ENCODE data around the gene CD68.
"Not testable (repeated sequence)": the region's sequence is repeated elsewhere in the genome, so short reads cannot be mapped to it uniquely, and the experiment has no call there.

Gene CD68

DNA sequence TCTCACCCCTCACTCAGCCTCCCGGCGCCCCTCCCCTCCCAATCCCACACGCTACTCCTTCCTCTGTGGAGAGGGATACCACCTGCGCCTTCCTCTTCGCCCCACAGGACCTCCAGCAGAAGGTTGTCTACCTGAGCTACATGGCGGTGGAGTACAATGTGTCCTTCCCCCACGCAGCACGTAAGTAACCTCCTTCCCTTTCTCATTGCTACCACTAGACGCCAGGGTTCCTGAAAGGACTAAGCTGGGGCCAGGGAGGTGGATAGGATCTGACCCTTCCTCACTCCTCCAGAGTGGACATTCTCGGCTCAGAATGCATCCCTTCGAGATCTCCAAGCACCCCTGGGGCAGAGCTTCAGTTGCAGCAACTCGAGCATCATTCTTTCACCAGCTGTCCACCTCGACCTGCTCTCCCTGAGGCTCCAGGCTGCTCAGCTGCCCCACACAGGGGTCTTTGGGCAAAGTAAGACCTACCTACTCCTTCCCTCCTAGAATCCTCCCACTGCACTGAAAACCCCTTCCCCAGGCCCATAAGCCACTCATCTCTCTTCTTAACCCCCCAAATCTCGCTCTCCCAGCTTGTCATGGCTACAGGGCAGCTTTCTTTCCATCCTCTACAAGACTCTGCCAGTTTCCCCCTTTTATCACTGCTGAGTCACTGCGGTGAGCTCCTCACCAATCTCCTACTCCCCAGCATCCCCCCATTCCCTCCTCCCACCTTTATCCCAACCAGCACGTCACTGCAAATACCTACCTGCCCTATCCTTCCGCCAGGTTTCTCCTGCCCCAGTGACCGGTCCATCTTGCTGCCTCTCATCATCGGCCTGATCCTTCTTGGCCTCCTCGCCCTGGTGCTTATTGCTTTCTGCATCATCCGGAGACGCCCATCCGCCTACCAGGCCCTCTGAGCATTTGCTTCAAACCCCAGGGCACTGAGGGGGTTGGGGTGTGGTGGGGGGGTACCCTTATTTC is 1.5 kb downstream of the CD68 start:
- no peak for DNase-seq

DNA sequence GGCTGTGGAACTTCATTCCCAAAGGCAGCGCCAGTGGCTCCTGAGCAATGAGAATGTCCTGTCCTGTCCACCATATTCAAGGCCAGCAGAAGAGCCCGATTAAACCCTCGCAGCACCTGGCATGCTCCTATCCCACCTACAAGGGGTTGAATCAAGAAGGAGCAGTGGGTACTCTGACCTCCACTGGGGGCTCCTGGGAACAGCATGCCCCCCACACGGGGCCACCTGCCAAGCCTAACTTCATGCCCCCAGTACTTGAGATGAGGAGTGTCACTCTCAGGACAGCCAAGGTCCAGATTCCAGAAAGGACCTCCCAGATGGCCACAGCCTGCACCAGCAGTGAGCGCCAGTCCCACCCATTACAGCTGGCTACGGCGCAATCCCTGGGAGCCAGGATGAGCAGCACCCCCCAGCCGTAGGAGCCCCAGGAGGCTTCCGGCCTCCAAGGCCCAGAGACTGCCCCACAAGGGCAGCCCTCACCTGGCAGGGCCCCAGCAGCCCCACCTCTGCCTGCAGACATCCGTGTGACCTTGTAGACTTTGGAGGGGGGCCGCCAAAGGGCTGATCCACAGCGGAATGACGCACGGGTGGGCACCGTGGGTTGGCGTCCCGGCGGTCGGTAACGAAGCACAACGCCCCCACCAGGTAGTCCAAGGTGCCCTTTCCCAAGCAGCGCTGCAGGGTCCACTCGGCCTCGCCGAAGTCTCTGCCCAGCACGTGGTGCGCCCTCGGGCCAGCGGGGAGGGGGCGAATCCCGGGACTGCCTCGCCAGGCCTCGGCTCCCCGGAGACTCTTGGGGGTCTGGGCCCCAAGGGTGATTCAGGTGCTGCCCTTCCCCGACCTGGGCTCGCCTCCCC is 3.2 kb downstream of the CD68 start:
- peak; percentile 27 to 32 for DNase-seq

DNA sequence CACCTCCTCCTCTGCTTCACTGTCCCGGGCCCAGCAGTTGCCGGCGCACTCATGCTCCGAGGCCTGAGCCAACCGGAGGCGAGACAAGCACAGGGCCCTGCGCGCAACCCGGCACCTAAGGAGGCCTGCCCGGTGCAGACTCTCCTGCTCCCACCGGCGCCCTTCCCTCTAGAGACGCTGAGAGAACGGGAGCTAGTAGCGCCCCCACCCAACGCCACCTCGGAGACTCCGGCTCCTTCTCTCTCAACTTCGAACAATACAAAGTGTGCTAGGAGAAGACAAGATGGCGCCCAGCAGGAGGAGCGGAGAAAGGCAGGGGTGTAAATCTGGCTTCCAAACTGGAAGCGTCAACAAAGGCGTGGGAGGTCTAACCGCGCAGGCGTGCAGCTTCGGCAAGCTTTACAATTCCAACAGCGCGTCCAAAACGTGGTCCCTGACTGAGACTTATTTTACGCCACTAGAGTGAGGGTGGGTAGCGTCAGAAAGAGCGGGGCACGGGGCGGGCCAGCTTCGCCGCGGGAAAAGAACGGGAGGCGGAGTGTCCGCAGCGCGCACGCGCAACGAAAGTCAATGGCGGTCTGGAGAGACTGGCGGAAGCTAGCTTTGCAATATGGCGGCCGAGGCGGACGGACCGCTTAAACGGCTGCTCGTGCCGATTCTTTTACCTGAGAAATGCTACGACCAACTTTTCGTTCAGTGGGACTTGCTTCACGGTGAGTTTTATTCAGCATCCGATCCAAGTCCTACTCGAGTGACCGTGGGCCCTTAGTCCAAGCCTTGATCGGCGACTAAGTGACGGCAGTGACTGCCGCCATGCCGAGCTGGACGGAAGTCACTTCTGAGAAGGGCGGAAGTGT is 4.0 kb downstream of the CD68 start, which contains the start of gene MPDU1:
TSS of gene MPDU1 (plus strand) at position 600 of the 857 bp plus-strand sequence. CDS start at position 611, 11 bp downstream.
- DNase-seq: peak; percentile 98

DNA sequence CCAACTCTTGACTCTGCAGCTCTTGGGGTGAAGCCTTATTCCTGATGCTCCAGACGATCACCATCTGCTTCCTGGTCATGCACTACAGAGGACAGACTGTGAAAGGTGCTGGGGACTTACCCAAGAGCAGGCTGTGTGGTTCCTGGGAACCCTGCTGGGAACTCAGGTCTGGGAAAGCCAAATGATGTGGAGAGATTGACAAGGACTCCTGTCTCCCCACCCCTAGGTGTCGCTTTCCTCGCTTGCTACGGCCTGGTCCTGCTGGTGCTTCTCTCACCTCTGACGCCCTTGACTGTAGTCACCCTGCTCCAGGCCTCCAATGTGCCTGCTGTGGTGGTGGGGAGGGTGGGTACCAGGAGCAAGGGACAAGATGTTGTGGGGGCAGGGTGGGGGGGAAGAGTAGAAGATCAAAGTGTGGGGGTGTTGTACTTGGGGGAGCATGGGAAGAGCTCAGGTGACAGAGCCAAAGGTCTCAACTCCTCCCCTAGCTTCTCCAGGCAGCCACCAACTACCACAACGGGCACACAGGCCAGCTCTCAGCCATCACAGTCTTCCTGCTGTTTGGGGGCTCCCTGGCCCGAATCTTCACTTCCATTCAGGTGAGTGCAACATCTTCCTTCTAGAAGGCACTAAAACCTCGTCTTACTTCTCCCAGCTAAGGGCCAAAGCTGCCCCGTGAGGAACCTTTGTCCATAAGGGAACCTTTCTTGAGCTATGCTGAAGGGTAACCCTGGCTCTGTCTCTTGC is 7.4 kb downstream of the CD68 start:
- DNase-seq: peak; percentile 43 to 56

DNA sequence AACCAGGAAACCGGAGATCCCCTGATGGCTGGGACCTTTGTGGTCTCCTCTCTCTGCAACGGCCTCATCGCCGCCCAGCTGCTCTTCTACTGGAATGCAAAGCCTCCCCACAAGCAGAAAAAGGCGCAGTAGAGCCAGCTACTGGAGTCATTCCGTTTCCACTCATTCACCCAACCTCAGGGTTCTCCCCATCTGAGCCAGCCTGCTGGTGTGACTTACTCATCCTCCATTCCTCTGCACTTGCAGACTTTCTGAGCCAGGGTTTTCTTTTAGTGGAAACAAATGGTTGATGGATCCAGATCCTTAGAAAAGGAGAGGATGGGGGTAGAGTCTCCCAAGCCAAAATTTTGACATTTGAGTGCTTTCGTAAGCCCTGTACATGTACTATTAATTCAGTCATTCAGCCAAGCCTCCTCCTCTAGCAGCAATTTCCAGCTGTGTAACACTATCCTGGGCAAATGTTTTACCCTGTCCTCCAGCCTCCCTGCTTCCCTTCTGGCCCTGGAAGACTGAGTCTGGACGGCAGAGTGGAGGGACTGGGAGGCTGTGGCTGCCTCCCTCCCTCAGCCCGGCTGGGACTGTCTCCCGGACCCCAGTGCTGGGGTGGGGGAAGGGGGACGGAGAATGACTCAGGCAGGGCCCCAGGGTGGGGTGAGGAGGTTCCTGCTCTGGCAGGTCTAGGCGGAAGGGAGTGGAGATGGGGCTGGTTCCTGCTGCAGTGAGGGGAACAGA is 8.1 kb downstream of the CD68 start:
- no peak for DNase-seq

DNA sequence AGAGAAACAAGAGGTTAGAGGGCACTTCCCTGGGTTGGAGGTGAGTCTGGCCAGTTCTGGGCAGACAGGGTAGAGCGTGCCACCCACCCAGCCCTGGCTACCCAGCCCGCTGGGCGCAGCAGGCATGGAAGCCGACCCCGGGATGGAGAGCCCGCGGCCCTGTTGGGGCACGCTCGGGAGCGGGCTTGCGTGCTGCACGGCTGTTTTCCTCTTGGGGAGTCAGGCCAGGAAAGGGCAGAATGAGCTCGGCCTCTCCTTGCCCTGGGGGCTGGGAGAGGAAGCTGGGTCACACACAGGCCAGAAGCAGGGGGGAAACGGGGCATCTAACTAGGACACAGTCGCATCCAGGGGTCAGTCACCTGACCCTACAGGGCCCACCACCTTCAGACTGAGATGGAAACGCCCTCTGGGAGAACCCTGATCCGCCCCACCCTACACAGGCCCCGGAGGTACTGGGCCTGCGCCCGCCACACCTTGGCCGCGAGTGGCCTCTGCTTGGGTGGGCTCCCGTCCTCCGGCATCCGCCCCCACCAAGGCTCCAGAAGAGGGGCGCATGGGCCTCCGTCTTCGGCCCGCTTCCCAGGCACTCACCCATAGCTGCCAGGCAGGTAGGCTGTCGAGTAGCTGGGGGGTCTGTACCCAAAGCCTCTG is 9.2 kb downstream of the CD68 start:
- DNase-seq: no peak

DNA sequence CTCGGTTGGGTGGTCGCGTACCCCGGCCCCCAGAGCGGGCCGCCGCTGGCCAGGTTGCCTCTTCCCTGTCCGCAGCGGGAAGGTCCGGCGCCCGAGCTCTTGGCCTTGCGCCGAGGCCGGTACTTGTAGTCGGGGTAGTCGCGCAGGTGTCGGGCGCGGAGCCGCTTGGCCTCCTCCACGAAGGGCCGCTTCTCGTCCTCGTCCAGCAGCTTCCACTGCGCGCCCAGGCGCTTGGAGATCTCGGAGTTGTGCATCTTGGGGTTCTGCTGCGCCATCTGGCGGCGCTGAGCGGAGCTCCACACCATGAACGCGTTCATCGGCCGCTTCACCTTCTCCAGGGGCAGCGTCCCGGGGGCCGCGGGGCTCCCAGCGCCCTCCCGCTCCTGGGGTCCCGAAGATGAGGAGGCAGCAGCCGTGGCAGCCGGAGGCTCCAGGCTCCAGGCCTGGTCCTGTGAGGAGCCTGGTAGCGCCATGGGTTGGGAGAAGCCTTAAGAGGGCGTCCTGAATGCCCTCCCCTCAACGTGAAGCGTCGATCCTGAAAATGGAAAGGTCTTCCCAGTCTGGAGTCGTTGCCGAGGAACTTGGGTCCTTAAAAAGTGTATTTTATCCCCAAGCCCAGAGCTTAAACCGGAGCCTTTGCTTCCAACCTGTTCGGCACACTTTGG is 9.9 kb downstream of the CD68 start:
- DNase-seq: peak; percentile 90 to 95

DNA sequence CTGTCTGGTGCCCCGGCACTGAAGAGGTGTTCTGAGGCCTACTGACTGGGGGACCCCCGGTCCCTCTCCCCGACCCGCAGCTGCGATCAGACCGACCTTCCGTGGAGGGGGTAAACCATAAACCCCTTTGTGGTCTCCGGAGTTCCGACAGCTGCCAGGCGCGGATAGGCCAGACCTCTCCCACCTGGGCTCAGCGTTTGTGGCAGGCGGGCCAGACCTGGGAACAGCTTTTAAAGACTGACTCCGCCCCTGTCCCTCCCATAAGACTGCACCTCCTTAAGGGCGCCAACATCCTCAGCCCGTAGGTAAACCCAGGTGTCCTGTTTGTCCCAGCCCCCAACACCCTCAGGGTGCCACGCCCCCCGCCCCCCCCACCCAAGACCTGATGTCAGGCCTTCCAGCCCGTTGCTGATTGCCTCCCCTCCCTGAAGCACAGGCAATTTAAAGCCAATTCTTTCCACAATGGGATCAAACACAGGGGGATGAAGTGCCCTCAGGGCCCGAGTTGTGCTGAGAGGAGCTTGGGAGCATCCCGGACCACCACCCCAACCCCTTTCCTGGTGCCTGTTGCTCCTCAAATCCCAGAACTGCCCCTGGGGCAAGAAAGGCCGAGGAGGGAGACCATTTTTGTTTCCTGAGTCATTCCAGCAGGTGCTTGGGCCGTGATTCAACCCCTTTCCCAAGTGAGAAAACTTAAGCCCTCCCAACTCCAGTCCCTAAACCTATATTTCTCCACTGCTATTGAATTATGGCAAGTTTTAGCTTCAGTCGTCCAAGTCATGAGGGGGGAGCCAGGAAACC is 10.7 kb downstream of the CD68 start, which contains the start of gene SOX15:
TSS of gene SOX15 (minus strand) at position 204 of the 801 bp plus-strand sequence. CDS start 418 bp downstream, outside the sequence.
- DNase-seq: no peak

DNA sequence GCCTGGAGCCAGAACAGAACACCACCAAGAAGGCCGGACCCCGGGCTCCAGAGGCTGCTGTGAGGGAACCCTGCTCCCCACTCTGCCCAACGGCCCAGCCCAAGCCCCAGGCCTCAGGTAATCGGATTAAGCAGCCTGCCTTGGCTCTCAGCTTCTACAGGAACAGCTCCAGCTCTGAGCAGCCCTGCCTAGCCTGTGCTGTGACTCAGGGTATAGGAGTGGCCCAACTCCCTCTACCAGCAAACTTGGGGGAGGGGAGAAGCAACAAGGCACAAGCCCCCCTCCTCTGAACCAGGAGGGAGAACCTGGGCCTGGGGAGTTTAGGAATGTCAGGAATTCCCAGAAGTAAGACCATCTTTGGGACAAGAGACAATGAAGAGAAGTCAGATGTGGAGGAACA is 11.3 kb downstream of the CD68 start:
- no peak for DNase-seq

DNA sequence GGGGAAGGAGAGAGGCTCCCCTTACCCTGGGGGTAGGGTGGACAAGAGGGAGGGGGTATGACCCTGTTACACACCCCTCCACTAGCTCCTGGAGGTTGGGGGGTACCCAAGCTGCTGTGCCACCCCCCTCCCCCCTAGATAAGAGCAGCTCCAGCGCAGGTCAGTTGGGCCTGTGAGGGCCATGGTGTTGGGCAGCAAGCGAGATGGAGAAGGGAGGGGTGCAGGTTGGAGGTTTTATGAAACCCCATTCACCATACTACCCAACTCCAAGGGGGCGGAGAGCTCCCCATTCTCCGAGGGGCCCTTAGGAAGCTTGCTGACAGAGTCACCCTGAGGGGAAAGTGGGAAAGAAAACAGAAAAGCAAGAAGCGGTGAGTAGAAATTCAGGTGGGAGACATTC is 12.2 kb downstream of the CD68 start:
- DNase-seq: no peak

DNA sequence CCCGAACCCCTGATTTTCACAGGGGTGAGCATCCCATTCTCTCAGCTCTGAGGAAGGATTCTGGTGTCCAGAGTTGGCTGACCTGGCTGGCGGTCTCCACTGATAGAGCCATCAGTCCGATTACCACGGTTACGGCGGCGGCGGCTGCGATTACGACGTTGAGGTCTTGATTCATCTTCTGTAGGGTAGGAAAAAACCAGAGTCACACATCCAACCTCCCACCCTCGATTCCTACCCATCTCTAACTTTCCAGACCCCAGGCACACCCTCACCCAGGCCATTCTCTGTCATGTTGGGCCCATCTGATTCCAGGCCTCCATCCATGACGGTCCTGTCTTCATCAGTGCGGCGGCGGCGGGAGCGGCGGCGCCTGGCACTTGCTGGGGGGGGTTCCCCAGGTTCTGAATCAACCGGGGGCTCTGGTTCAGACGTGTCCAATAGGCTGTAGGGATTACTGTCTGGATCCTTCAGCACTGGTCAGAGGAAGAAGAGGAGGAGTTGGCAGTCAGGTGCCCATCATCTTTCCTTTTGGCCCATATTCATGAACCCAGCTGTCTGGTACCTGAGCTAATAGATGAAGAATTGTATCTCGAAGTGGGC is 13.1 kb downstream of the CD68 start:
- DNase-seq: no peak

DNA sequence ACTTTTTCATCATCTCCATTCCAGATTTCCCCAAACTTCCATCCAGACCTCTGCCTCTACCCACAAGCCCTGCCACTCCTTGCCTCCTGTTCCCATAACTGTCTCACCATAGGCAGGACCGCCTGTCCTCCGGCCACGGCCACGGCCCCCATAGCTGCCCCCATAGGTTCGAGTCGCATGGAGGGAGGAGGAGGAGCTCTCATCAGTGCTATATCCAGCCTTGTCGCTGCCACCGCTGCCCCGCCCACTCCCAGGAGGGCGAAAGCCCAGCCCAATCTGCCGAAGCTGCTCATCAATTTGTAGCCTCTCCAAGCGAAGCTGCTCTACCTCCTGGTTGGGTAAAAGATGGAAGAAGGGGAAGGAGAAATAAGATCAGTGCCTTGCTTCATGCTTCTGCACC is 13.9 kb downstream of the CD68 start:
- no peak for DNase-seq

DNA sequence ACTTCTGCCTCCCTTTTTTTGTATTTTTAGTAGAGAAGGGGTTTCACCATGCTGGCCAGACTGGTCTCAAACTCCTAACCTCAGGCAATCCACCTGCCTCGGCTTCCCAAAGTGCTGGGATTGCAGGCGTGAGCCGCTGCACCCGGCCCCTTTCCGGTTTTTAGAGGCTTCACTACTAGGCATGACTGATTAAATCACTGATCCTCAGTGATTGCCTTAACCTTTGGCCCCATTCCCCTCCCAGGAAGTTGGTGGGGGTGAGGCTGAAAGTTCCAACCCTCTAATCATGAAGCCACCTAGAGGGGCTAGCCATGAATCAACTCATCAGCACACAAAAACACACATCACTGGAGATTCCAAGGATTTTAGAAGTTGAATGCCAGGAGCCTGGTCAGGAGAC is 18.1 kb downstream of the CD68 start:
- DNase-seq: not testable (repeated sequence)

DNA sequence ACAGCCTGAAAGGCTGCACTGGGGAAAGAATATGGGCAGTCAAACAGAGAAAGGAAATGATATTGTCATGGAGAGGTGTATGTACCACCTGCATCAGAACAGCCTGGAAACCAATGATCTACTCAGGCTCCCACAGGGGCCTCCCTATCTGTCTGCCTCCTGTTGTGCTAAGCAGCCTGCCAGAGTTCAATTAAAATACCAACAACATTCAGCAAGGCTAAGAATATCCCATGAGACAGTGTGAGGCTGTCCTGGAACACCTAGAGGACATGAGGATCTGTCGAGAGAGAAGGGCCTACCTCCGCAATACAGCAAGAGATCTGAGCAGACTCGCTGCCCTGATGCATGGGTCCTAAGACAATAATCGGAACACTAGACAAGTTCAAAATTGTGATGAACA is 26.8 kb downstream of the CD68 start:
- DNase-seq: no peak

DNA sequence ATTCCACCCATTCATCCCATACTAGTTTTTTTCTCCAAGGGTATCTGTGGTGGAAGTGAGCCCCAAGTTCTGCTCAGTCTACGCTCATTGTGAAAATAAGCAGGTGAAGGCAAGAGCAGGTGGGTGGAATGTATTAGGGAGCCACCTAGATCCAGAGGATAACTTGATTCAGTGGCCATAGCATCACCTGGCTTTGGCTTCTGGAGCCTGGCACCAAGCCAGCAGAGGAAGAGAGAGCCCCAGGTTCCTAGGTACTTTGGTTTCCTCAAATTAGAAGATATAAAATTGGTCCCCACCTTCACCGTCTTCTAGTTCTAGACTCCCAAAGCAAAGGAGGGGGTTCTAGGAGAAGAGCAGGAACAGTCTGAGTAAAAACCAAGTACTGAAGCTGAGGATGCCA is 31.2 kb downstream of the CD68 start:
- peak in 1 of 2 experiments; percentile 13 for DNase-seq

DNA sequence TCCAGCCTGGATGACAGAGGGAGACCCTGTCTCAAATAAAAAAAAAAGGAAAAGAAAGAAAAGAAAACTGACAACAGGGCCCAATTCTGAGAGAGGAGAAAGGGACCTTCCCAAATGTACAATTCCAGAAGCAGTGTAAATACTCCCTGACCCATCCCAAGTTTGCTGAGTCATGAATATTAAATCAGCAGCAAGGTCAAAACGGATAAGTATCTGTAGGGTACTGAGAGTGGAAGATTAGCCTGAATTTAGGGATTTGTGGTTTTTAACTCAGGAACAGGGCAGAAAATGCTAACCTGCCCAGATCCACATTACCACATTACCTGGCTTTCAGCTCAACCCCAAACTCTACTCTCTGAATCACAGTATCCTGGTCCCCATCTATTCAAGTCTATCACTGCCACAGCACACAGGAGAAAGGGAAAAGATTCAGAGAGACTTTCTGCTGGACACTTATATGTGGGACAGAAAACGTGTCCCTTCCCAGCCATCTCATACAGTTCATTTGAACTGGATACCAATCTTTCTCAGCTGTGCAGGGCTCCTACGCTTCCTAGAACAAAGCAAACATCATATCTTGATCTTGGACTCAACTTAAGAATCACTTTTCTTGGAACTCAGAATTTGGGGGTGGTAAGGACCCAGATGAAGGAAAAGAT is 32.3 kb downstream of the CD68 start:
- DNase-seq: no peak

DNA sequence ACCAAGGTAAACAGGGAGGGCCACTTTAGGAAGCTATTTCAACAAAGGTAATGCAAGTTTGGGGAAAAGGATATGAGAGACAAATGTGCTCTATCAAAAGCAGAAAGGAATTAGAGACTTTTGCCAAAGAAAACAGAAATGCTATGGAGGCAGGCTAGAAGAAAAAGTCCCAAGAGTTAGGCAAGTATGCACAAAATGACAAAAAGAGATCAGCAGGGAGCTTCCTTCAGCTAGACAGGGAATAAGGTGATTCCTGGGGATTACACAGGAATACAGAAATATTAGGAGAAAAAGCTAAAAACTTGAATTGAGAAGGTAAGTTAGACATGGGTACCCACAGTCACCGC is 32.8 kb downstream of the CD68 start:
- DNase-seq: no peak

DNA sequence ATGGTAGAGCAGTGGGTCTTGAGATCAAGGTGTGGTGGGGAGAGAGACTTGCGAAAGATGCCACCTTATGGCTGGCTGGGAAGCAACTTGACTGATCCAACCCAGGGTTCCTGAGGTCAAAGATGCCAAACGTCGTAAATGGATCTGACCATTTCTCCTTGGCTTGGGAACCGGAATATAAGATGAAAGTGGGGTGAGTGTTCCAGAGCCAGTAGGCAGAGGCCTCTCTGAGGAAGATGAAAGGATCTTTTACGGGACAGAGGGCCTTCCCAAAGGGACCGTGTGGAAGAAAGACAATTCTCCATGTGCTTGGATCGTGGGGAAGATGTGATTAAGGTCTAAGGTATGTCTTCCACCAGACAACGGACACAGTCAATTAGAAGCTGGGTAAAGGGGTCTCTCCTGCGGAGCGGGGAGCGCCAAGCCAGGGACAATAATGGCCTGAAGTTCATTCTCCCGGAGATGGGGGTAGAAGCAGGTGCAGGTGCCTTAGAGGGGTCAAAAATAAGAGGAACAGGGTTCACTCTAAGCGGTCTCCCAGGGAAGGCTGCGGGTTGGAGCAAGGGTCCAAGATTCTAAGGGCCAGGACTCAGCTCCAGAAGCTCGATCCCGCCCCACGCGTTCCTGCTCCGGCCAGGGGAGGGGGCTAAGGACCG is 34.5 kb downstream of the CD68 start:
- DNase-seq: no peak
